Epithelial cell of esophagus (primary cell): ENCODE data around the gene CDH4.

Experiments
- DNase-seq: peaks from one replicate; pipeline ENCODE4 v3.0.0; 2010; ENCODE audit warnings: low read depth
- H3K4me3 ChIP-seq: 2 replicates; pipeline ENCODE4 v1.5.1; 2011; ENCODE audit warnings: mild to moderate bottlenecking, low read length, control low read depth
- CTCF ChIP-seq: IDR thresholded peaks from 2 replicates; pipeline ENCODE4 v1.5.1; 2011; ENCODE audit warnings: low read depth, mild to moderate bottlenecking, low read length, control low read depth, inconsistent platforms; ENCODE audit not compliant: insufficient read depth; ENCODE audit errors: missing control alignments

Gene CDH4

DNA sequence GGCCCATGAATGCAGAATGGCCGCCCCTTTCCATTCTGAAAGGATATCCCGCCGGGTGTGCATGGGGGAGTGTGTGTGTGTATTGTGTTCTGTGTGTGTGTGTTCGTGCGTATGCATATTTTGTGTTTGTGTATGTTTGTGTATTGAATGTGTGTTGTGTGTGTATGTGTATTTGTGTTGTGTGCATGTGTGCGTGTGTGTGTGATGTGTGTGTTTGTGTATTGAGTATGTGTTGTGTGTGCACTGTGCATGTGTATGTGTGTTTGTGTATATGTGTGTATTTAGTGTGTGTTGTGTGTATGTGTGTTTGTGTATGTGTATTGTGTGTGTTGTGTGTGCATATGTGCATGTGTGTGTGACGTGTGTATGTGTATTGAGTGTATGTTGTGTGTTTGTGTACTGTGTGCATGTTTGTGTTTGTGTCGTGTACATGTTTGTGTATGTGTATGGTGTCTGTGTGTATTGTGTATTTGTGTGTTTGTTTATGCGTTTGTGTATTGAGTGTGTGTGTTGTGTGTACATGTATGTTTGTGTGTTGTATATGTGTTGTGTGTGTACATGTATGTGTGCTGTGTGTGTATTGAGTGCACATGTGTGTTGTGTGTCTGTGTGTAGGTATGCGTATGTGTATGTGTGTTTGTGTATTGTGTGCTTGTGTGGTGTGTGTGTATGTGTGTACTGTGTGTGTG is 587.3 kb downstream of the CDH4 start:
- no peak for DNase-seq
- TF ChIP-seq CTCF = no peak
- no peak overlapping the region for H3K4me3 ChIP-seq

DNA sequence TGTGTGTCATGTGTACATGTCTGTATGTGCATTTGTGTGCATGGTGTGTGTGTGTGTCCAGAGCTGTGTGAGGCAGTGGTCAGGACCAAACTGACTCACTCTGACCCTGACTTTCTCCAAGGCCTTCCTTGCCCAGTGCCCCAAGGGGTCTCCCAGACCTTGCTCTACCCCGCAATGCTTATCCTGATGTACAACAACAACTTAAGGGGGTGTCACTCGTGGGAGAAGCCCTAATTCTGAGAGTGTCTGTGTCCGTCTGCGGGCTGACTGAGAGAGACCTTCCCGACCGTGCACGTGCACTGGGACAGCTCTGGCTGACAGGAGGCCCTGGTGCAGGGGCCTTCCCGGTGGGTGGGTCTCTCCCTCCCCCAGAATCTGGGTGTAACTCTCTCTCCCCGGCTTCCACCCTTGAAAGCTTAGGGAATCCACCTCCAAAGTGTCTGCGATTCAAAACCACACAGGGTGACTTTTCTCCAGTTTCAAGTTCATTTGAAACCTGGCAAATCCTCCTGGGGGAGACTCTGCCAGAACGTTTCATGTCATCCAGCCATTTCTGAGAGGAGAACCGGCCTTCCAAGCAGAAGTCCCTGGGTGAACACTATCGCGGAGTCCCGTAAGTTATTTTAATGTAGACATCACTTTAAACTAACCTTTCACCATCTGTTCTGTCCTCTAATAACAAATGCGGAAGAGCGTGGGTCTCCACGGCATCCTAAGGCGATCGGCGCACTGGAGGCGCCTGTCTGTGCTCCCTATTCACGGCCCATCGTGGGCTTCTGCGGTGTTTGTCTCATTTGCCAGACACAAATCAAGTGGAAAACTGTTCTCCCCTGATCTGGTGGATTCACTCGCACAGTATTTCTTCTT is 588.1 kb downstream of the CDH4 start:
- no peak overlapping the region for H3K4me3 ChIP-seq
- no peak for DNase-seq
- no peak for TF ChIP-seq CTCF

- no peak overlapping the region for H3K4me3 ChIP-seq
- no peak for DNase-seq
- no peak for TF ChIP-seq CTCF
These were observed 588.9 kb downstream of the CDH4 start for GRCh38 chr20:61840779-61841455.

DNA sequence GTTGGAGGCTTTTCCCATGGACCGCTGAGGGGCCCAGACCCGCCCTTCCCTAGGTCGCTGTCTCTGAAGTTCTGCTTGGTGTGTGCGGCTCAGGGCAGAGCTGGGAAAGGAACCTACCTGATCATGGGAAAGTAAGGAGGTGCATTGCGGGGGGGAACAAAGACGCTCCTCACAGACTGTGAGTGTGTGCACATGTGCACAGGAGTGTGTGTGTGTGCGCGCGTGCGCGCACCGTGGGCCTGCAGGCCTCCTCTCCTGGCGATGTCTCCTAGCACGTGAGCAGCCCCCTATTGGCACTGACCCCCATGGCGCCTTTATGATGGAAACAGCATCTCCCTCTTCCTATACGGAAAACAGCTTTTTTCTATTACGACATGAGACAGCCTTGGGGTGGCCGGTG is 589.5 kb downstream of the CDH4 start:
- DNase-seq = no peak
- TF ChIP-seq CTCF = no peak
- no peak overlapping the region for H3K4me3 ChIP-seq

GRCh38 chr20:61841966-61842365 is 589.9 kb downstream of the CDH4 start:
- no peak overlapping the region for H3K4me3 ChIP-seq

GRCh38 chr20:61844621-61845020 is 592.6 kb downstream of the CDH4 start:
- no peak overlapping the region for H3K4me3 ChIP-seq
- no peak for TF ChIP-seq CTCF
- DNase-seq = no peak

More at GRCh38 chr20:61841966-61842365, 589.9 kb downstream of the CDH4 start:
- no peak for TF ChIP-seq CTCF
- DNase-seq = no peak
